Stomach (tissue), 9 donors: ENCODE results near the gene GCNA. TPM values are rescaled to one million over a fixed set of nuclear protein-coding genes. Genes with fewer than 3 reads are reported as not detected.
"Not testable (repeated sequence)": the region's sequence is repeated elsewhere in the genome, so short reads cannot be mapped to it uniquely, and the experiment has no call there.

Source experiments
- DNase-seq, 2 donors: peaks; one replicate each; pipeline versions ENCODE4 v3.0.0 to v3.0.0-alpha.2; 2013 to 2019
- H3K27ac ChIP-seq, 5 donors: fragments of 200-600 bp in 4 of 5; sonication (generic) in 4 of 5; one replicate each; pipeline ENCODE4 v1.5.1; 2013 to 2019; ENCODE audit warnings: mild to moderate bottlenecking in 1 of 5, moderate library complexity in 1 of 5
- H3K27me3 ChIP-seq, 3 donors: fragments of 200-600 bp; sonication (generic); one replicate each; pipeline ENCODE4 v1.5.1; 2017 to 2019; ENCODE audit warnings: mixed run types in 1 of 3
- H3K36me3 ChIP-seq, 4 donors: fragments of 200-600 bp; sonication (generic); 1 replicate in 3 of 4; 2 replicates in 1 of 4; pipeline ENCODE4 v1.5.1; 2016 to 2019
- H3K4me1 ChIP-seq, 4 donors: fragments of 200-600 bp; sonication (generic); one replicate each; pipeline ENCODE4 v1.5.1; 2016 to 2019
- H3K4me3 ChIP-seq, 4 donors: fragments of 200-600 bp; sonication (generic) in 3 of 4; one replicate each; pipeline ENCODE4 v1.5.1; 2016 to 2019; ENCODE audit warnings: mild to moderate bottlenecking in 1 of 4
- H3K9me3 ChIP-seq, 4 donors: fragments of 200-600 bp; sonication (generic); one replicate each; pipeline ENCODE4 v1.5.1; 2016 to 2019
- EP300 ChIP-seq: sonication (generic); formaldehyde crosslinking; IDR thresholded peaks from one replicate; pipeline ENCODE4 v1.6.1; 2017; ENCODE audit warnings: antibody characterized with exemption
- POLR2A ChIP-seq, 4 donors: fragments of 450-650 bp; IDR thresholded peaks; one replicate each; pipeline ENCODE4 v1.6.1; 2016; ENCODE audit warnings: antibody characterized with exemption in 4 of 4, control low read depth in 2 of 4, mild to moderate bottlenecking in 1 of 4, moderate library complexity in 1 of 4
- POLR2AphosphoS5 ChIP-seq, 3 donors: sonication (generic); formaldehyde crosslinking; IDR thresholded peaks; one replicate each; pipeline ENCODE4 v1.6.1; 2016; ENCODE audit warnings: antibody characterized with exemption in 3 of 3
- WGBS, 5 donors: extraction: QIAGEN DNeasy Blood & Tissue Kit in 3 of 5; methylation state at CpG; one replicate each; pipeline versions ENCODE4 v1.1.5 to v1.1.7; 2013 to 2018; 5-methylcytosine and 5-hydroxymethylcytosine counted together
- intact Hi-C: fragments of 100-400 bp; cut with DNase I; formaldehyde crosslinking; loops from one replicate; pipeline ENCODE4 v1.15.1; 2023; ENCODE audit warnings: low total_unique reads
- polyA plus RNA-seq, 3 donors: library from polyadenylated mRNA; stranded (reverse); fragments of 200-250 nt; gene quantifications; one replicate each; pipeline ENCODE4 v1.2.3, GENCODE V29; 2013
- total RNA-seq, 5 donors: library from RNA; depleted of rRNA; stranded (reverse); fragments of >200 nt; gene quantifications; one replicate each; pipeline versions ENCODE4 v1.1.0 to v1.2.3, GENCODE V29; 2014 to 2016
- TF ChIP-seq, protein P1 (sequence below), 7 experiments: fragments of 450-650 bp in 4 of 7; fragments of 200-600 bp in 3 of 7; sonication (generic) in 3 of 7; IDR thresholded peaks; one replicate each; pipeline ENCODE4 v1.5.1; 2016 to 2019; ENCODE audit warnings: antibody characterized with exemption in 7 of 7, control low read depth in 2 of 7, mild to moderate bottlenecking in 1 of 7
- donor health status: healthy with polysubstance abuse.
- donor health status: Bipolar disorder and iron deficiency.
- donor health status: healthy.

Gene GCNA
- total and polyA plus RNA-seq, 8 donors: 0.46 to 18.3 (median 2.0) TPM

DNA sequence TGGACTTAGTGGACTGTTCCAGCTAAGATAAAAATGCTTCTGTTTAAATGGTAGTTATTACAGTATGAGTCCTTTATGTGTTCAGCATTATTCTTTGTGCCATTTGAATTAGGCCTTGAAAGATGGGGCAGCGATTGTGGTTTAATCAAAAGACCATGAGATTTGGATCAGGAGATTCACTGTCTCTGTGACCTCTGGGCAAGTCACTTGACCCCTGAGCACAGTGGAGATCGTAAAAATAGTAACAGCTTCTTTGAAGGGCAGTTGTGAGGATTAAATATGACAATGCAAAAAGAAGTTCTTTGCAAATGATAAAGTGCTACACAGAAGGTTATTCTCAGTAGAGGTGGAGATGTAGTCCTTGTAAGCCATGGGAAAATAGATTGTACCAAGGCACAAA is 29.3 kb downstream of the GCNA start:
- H3K4me1 ChIP-seq: no peaks in the 10 kb centered on the region
- WGBS, 5 donors: 79 to 89% (median 83%) methylated on average over 2 of the region's 2 CpGs
- no peaks in the 10 kb centered on the region for H3K27me3 ChIP-seq
- H3K9me3 ChIP-seq: peaks cover 0 to 6% (median 0%) of the 10 kb centered on the region in 4 donors
- H3K27ac ChIP-seq: no peak overlapping the region
- peaks cover 0 to 95% (median 86%) of the 10 kb centered on the region in 4 donors for H3K36me3 ChIP-seq
- DNase-seq: no peak
- intact Hi-C loops: no loop called here
- no peak overlapping the region for H3K4me3 ChIP-seq
- TF ChIP-seq POLR2A (IDR thresholded peaks at IDR 0.05) (no peak), EP300 (no peak), POLR2AphosphoS5 (IDR thresholded peaks at IDR 0.05) (no peak)
- TF ChIP-seq, protein P1, sequence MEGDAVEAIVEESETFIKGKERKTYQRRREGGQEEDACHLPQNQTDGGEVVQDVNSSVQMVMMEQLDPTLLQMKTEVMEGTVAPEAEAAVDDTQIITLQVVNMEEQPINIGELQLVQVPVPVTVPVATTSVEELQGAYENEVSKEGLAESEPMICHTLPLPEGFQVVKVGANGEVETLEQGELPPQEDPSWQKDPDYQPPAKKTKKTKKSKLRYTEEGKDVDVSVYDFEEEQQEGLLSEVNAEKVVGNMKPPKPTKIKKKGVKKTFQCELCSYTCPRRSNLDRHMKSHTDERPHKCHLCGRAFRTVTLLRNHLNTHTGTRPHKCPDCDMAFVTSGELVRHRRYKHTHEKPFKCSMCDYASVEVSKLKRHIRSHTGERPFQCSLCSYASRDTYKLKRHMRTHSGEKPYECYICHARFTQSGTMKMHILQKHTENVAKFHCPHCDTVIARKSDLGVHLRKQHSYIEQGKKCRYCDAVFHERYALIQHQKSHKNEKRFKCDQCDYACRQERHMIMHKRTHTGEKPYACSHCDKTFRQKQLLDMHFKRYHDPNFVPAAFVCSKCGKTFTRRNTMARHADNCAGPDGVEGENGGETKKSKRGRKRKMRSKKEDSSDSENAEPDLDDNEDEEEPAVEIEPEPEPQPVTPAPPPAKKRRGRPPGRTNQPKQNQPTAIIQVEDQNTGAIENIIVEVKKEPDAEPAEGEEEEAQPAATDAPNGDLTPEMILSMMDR (IDR thresholded peaks at IDR 0.05): no peak

DNA sequence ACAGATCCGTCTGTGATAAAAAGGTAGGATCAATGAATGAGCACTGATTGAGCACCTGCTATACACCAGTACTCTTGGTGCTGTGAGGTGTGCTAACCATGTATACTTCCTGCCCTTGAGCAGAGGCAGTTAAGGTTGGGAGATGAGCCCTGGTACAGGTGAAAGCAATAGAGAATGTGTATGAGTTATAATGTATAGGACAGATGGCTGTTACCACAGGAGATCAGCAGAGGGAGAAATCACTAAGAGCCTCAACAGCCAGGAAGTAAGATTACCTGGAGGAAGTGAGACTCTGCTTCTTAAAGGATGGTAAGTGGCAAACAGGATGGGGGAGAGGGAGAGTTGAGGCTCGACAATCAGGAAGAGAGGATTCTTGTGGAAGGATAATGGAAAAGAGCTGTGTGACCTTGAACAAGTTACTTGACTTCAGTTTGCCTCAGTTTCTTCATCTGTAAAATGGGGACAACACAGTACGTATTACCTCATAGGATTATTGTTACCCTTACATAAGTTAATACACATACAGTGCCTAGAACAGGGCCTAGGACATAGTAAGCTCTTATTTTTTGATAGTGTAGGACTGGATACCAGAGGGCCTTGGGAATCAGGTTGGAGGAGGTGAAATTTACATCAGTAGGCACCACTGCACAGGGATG is 31.0 kb downstream of the GCNA start:
- TF ChIP-seq EP300 (no peak), POLR2AphosphoS5 (IDR thresholded peaks at IDR 0.05) (no peak)
- TF ChIP-seq, protein P1 (IDR thresholded peaks at IDR 0.05): no peak
- Histone ChIP-seq H3K9me3 (no peaks in the 10 kb centered on the region), H3K36me3 (peaks cover 0 to 96% (median 88%) of the 10 kb centered on the region in 4 donors), H3K4me1 (no peaks in the 10 kb centered on the region), H3K27ac (no peak overlapping the region), H3K4me3 (no peak overlapping the region), H3K27me3 (no peaks in the 10 kb centered on the region)
- intact Hi-C loops: no loop called here
- WGBS, 5 donors: 76 to 91% (median 85%) methylated on average over 3 of the region's 3 CpGs
- DNase-seq: no peak

DNA sequence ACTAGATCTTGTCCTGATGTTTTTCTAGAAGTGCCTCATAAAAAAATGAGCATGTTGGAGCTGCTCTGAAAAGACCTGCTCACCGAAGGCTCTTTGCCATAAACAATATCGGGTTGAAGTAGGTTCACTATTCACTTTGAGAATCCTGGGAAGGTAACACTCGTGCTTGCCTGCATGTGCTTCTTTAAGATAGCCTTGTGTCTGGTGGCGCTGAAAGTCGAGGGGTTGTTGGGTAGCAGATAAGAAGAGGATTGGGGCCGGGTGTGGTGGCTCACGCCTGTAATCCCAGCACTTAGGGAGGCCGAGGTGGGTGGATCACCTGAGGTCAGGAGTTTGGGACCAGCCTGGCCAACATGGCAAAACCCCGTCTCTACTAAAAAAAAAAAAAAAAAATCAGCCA is 33.5 kb downstream of the GCNA start:
- H3K4me3 ChIP-seq, H3K27me3 ChIP-seq, H3K27ac ChIP-seq, DNase-seq, H3K4me1 ChIP-seq, intact Hi-C loops, H3K9me3 ChIP-seq: not testable (repeated sequence)
- WGBS, 5 donors: 77 to 100% (median 88%) methylated on average over 2 to 9 of the region's 9 CpGs
- peaks cover 0 to 79% (median 69%) of the 10 kb centered on the region in 4 donors for H3K36me3 ChIP-seq

DNA sequence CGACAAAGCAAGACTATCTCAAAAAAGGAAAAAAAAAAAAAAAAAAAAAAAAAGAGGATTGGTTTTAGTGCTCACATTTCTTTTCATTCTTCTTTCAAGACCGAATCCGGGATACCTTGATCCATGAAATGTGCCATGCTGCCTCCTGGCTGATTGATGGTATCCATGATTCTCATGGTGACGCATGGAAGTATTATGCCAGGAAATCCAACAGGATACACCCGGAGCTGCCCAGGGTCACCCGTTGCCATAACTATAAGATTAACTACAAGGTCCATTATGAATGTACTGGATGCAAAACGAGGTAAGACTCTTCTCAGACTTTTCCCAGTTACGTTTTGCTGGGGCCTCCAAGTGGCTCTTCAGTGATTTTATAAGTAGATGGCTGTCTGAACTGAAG is 34.0 kb downstream of the GCNA start:
- no peak overlapping the region for H3K27ac ChIP-seq
- H3K27me3 ChIP-seq: no peaks in the 10 kb centered on the region
- peaks cover 0 to 74% (median 65%) of the 10 kb centered on the region in 4 donors for H3K36me3 ChIP-seq
- TF ChIP-seq POLR2A (IDR thresholded peaks at IDR 0.05) (no peak), POLR2AphosphoS5 (IDR thresholded peaks at IDR 0.05) (no peak)
- WGBS, 5 donors: 71 to 87% (median 76%) methylated on average over 8 of the region's 8 CpGs
- peaks cover 0 to under 1% (median 0%) of the 10 kb centered on the region in 4 donors for H3K4me1 ChIP-seq
- DNase-seq: no peak
- intact Hi-C loops: no loop called here
- H3K4me3 ChIP-seq: no peak overlapping the region
- H3K9me3 ChIP-seq: no peaks in the 10 kb centered on the region

DNA sequence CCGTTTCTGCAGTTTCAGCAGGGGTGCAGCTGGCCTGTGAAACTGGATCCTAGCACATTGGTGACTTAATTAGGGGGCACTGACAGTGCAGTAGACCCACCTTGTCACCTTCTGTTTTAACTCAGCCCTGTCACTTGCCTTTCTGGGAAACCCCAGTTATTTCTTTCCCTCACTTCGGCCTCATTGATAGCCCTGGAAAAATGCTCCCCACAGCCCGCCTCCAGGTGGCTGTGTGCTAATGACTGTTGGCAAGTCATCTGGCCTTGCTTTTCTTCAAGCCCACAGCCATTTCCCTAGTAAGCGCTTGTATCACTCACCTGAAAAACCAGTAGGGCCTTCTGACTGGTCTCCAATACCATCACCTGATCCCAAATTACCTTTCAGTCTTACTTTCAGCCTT is 36.8 kb downstream of the GCNA start:
- WGBS, 5 donors: 80 to 95% (median 92%) methylated on average over 4 of the region's 4 CpGs
- no peak for DNase-seq
- Histone ChIP-seq H3K27me3 (no peaks in the 10 kb centered on the region), H3K4me1 (peaks cover 0 to 6% (median 0%) of the 10 kb centered on the region in 4 donors), H3K27ac (no peak overlapping the region), H3K4me3 (no peak overlapping the region), H3K36me3 (peaks cover 0 to 48% (median 45%) of the 10 kb centered on the region in 4 donors), H3K9me3 (no peaks in the 10 kb centered on the region)
- TF ChIP-seq POLR2AphosphoS5 (IDR thresholded peaks at IDR 0.05) (no peak), EP300 (no peak), POLR2A (IDR thresholded peaks at IDR 0.05) (no peak)
- TF ChIP-seq, protein P1 (IDR thresholded peaks at IDR 0.05): no peak
- intact Hi-C loops: no loop called here
